Right lobe of liver (tissue), 6 donors: Measurements from ENCODE around the gene DACT3. TPM values are rescaled to one million over a fixed set of nuclear protein-coding genes. Genes with fewer than 3 reads are reported as not detected.

Source experiments
- ATAC-seq, 4 donors: fragments of 200-7000 bp; cut with Tn5 transposase; one replicate each; pipeline ENCODE4 v1.9.1; 2020; ENCODE audit warnings: mild to moderate bottlenecking in 4 of 4, moderate library complexity in 4 of 4
- DNase-seq, 3 donors: peaks; one replicate each; pipeline ENCODE4 v3.0.0-alpha.2; 2020
- H3K27ac ChIP-seq, 3 donors: fragments of 200-600 bp; one replicate each; pipeline ENCODE4 v1.8.0; 2022
- H3K27me3 ChIP-seq, 2 donors: fragments of 200-600 bp; one replicate each; pipeline ENCODE4 v1.8.0; 2022
- H3K36me3 ChIP-seq, 4 donors: fragments of 200-600 bp; sonication (generic) in 1 of 4; one replicate each; pipeline versions ENCODE4 v1.5.1 to v1.8.0; 2017 to 2022; ENCODE audit warnings: control low read depth in 1 of 4
- H3K4me1 ChIP-seq, 4 donors: fragments of 200-600 bp; sonication (generic) in 1 of 4; one replicate each; pipeline versions ENCODE4 v1.5.1 to v1.8.0; 2017 to 2022; ENCODE audit warnings: control low read depth in 1 of 4
- H3K4me3 ChIP-seq, 3 donors: fragments of 200-600 bp; one replicate each; pipeline ENCODE4 v1.8.0; 2022
- H3K9me3 ChIP-seq, 4 donors: fragments of 200-600 bp; sonication (generic) in 1 of 4; one replicate each; pipeline versions ENCODE4 v1.5.1 to v1.8.0; 2017 to 2022; ENCODE audit warnings: control low read depth in 1 of 4
- POLR2A ChIP-seq: fragments of 450-650 bp; IDR thresholded peaks from one replicate; pipeline ENCODE4 v1.6.1; 2017; ENCODE audit warnings: antibody characterized with exemption, mild to moderate bottlenecking
- WGBS: methylation state at CpG from one replicate; pipeline ENCODE4 v1.1.6; 2018; ENCODE audit warnings: low coverage, low lambda C conversion rate; ENCODE audit not compliant: insufficient coverage; ENCODE audit errors: missing lambda C conversion rate; 5-methylcytosine and 5-hydroxymethylcytosine counted together
- intact Hi-C, 2 donors: fragments of 100-400 bp; cut with DNase I; formaldehyde crosslinking; loops; one replicate each; pipeline versions ENCODE4 v1.11.2 to v1.14.1; 2022
- total RNA-seq, 6 experiments: library from RNA; depleted of rRNA in 2 of 6; stranded (reverse); fragments of >200 nt in 2 of 6; fragmentation: NEBNext Ultra II Directional in 3 of 6; extraction: Animal tissue kit (Norgen Biotek cat#: 25700) in 3 of 6; gene quantifications; one replicate each; pipeline versions ENCODE4 v1.1.0 to v1.2.4, GENCODE V29; 2016 to 2023
- TF ChIP-seq, protein P1 (sequence below), 4 donors: fragments of 200-600 bp in 3 of 4; fragments of 450-650 bp in 1 of 4; IDR thresholded peaks; one replicate each; pipeline versions ENCODE4 v1.5.1 to v1.8.0; 2016 to 2022; ENCODE audit warnings: antibody characterized with exemption in 4 of 4, mild to moderate bottlenecking in 2 of 4
- donor health status: DM: no; HTN: yes; CAD: no.
- donor health status: DM: no; HTN: no; CAD: no.
- donor health status: DM: no; HTN: no; CAD: no.
- donor health status: DM: no; HTN: yes; CAD: no.
- donor health status: DM: no; HTN: yes; CAD: no.

The DACT3 gene
- total RNA-seq, 6 experiments from 2014 or later = 0.46 to 1.6 (median 0.93) TPM

DNA sequence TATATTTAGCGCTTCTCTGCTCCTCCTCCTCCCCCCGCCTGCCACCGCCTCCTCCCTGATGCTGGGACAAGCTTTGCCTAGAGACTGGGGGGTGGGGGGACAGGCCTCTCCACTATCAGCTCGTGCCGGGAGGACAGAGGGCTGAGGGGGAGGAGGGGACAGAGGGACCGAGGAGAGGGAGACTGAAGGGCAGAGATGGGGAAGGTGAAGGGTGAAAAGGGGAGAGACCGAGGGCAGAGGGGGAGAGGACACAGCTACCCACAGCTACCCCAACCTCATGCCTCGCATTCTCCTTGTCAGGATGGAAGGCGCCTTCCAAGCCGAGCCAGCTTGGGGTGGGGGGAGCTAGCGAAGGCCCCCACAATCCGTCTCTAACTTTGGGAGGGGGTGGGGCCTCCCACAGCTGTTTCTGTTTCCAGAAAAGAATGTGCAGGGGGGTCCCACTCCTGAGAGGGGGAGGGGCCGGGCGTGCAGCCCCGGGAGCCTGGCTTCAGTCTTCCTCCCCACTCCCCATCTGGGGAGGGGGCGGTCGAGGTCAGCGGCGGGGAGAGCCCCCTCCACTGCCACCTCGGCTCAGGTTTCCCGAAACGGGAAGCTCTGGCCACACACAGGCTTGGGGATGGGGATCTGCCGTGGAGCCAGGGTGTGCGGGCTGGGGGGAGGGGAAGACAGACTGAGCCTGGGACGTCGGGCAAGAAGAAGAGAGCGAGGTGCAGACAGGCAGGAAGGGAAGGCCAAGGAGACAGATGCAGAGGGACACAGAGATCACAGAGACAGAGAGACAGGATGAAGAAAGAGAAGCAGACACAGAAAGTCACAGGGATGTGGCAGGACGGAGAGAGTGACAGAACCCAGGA lies 1.6 kb downstream of the DACT3 start:
- Histone ChIP-seq H3K4me1 (peaks cover 0 to 10% (median 0%) of the 10 kb centered on the region in 4 donors), H3K4me3 (peak overlapping the region; percentile 44 to 61 (median 51)), H3K36me3 (no peaks in the 10 kb centered on the region), H3K27ac (peak overlapping the region in 1 of 3 donors; percentile 57), H3K9me3 (no peaks in the 10 kb centered on the region), H3K27me3 (no peaks in the 10 kb centered on the region)
- 6% methylated on average over 22 of the region's 28 CpGs for WGBS
- TF ChIP-seq, protein P1, sequence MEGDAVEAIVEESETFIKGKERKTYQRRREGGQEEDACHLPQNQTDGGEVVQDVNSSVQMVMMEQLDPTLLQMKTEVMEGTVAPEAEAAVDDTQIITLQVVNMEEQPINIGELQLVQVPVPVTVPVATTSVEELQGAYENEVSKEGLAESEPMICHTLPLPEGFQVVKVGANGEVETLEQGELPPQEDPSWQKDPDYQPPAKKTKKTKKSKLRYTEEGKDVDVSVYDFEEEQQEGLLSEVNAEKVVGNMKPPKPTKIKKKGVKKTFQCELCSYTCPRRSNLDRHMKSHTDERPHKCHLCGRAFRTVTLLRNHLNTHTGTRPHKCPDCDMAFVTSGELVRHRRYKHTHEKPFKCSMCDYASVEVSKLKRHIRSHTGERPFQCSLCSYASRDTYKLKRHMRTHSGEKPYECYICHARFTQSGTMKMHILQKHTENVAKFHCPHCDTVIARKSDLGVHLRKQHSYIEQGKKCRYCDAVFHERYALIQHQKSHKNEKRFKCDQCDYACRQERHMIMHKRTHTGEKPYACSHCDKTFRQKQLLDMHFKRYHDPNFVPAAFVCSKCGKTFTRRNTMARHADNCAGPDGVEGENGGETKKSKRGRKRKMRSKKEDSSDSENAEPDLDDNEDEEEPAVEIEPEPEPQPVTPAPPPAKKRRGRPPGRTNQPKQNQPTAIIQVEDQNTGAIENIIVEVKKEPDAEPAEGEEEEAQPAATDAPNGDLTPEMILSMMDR (IDR thresholded peaks at IDR 0.05) = no peak
- no peak for TF ChIP-seq POLR2A
- intact Hi-C loops = loop anchor here in 1 of 2 donors (5.0 kb wide), 1 partner anchor 47 kb away; no protein-coding TSS in a partner anchor
- DNase-seq (peak in 2 of 3 donors; percentile 36 to 60), ATAC-seq (no peak)

DNA sequence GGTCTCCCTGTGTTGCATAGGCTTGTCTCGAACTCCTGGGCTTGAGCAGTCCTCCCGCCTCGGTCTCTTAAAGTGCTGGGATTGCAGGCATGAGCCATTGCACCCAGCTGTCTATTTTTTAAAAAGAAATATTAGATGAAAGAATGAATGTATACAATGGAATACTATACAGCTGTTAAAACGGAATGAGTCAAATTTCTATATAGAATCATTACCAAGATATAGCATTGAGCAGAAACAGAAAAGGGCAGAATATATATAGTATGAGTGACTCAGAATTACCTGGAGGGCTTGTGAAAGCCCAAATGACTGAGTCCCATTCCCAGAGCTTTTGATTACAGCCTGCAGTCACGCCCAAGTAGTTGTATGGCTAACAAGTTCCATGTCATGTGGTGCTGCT lies 4.4 kb downstream of the DACT3 start:
- H3K27ac ChIP-seq = no peak overlapping the region
- no peaks in the 10 kb centered on the region for H3K27me3 ChIP-seq
- ATAC-seq = no peak
- peaks cover 0 to 7% (median 0%) of the 10 kb centered on the region in 4 donors for H3K4me1 ChIP-seq
- intact Hi-C loops = no loop called here
- WGBS = 76% methylated on average over 5 of the region's 5 CpGs
- H3K36me3 ChIP-seq = no peaks in the 10 kb centered on the region
- TF ChIP-seq, protein P1 (IDR thresholded peaks at IDR 0.05) = no peak
- TF ChIP-seq POLR2A = no peak
- H3K4me3 ChIP-seq = no peak overlapping the region
- no peak for DNase-seq
- no peaks in the 10 kb centered on the region for H3K9me3 ChIP-seq

DNA sequence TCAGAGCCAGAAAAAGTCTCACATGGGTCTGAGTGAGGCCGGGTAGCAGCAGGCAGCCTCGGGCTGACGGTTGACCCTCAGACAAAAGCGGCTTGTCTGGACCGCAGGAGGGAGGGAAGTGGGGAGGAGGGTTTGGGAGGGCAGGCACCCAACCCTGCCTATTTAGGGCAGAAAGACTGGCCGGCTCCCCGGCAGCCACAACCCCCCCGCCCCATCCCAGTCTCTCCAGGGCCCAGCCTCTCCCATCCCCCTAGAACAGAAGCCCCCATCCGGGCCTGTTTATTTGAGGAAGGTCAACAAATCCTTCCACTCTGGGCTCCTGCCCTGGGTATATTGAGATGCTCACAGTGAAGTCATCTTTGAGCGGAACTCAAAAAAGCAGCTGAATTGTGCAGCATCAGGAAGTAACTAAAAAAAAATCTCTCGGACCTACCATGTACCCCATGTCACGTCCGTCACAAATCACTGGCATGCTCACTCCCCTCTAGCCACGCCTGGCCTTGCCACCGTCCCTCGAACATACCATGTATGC lies 6.3 kb downstream of the DACT3 start:
- TF ChIP-seq, protein P1 (IDR thresholded peaks at IDR 0.05) = no peak
- no peak for TF ChIP-seq POLR2A
- no peak overlapping the region for H3K4me3 ChIP-seq
- intact Hi-C loops = no loop called here
- ATAC-seq (peak in 3 of 4 donors; percentile 10 to 37 (median 19)), DNase-seq (no peak)
- H3K9me3 ChIP-seq = no peaks in the 10 kb centered on the region
- no peaks in the 10 kb centered on the region for H3K4me1 ChIP-seq
- H3K27me3 ChIP-seq = no peaks in the 10 kb centered on the region
- no peak overlapping the region for H3K27ac ChIP-seq
- WGBS = 19% methylated on average over 11 of the region's 16 CpGs
- H3K36me3 ChIP-seq = no peaks in the 10 kb centered on the region

DNA sequence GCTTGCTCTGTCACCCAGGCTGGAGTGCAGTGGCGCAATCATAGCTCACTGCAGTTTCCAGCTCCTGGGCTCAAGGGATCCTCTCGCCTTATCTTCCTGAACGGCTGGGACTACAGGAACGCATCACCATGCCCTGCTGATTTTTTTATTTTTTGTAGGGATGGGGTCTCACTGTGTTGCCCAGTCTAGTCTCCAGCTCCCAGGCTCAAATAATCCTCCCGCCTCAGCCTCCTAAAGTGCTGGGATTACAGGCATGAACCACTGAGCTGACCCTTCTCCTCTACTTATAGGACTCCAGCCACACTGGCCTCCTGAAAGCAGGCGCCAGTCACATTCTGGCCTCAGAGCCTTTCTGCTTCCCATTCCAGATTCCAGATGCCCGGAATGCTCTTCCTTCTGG lies 10.5 kb downstream of the DACT3 start:
- Histone ChIP-seq H3K4me3 (no peak overlapping the region), H3K4me1 (no peaks in the 10 kb centered on the region), H3K9me3 (no peaks in the 10 kb centered on the region), H3K27ac (no peak overlapping the region), H3K36me3 (no peaks in the 10 kb centered on the region), H3K27me3 (peaks cover 0 to 12% of the 10 kb centered on the region in 2 donors)
- WGBS = 67% methylated on average over 7 of the region's 7 CpGs
- intact Hi-C loops = no loop called here
- DNase-seq = no peak
- ATAC-seq = no peak
- no peak for TF ChIP-seq POLR2A
- TF ChIP-seq, protein P1 (IDR thresholded peaks at IDR 0.05) = no peak
